ENCODE results near the gene EXOC1L. TPM values are rescaled to one million over a fixed set of nuclear protein-coding genes. Genes with fewer than 3 reads are reported as not detected.

EXOC1L gene
- total RNA-seq, 4 donors from 2014 or later, result not detected

DNA sequence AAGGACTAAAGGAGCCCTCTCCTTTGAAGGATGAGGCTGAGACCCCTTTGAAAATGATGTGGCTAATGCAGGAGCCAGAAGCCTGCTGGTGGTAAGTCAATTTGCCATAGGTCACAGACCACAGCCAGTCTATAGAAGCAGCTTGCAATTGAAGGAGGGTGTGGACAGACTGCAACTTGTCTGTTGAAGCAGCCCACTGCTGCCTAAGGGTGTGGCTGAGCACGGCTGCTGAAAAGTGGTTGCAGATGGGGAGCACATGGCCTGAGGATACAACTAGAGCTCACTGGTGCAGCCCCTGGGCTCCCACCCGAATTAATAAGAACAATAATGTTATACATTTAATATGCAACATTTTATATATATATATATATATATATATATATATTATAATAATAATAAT, 11.4 kb upstream of the EXOC1L start:
- no peak overlapping the region for H3K4me3 ChIP-seq (ENCODE audit: low read depth, poor library complexity, severe bottlenecking)
- no peak for DNase-seq (ENCODE audit: low spot score in 2 of 2)
- intact Hi-C loops (cut with DNase I; ENCODE audit: low total_unique reads), result no loop called here
- TF ChIP-seq POLR2A (IDR thresholded peaks at IDR 0.05), result no peak
- WGBS, 2 donors, result 8 to 21% methylated on average over 2 of the region's 2 CpGs

DNA sequence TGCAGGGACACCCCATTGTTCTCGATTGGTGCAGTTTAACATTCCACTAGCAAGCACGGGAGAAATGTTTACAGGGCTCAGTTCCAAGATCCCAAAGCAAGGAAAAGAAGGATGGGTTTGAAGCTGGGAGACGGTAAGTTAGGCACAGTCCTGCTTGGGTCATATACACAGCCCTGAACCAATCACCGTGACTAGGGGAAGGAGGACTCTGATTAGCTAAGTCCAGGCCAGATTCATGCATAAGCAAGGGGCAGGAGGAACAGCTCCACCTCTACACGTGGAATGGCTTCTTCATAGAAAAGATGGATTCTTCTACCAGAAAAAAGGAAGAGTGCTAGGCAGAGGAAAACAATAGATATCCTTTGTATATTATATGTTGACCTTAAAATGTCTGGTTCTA, 11.0 kb upstream of the EXOC1L start:
- intact Hi-C loops (cut with DNase I; ENCODE audit: low total_unique reads), result no loop called here

DNA sequence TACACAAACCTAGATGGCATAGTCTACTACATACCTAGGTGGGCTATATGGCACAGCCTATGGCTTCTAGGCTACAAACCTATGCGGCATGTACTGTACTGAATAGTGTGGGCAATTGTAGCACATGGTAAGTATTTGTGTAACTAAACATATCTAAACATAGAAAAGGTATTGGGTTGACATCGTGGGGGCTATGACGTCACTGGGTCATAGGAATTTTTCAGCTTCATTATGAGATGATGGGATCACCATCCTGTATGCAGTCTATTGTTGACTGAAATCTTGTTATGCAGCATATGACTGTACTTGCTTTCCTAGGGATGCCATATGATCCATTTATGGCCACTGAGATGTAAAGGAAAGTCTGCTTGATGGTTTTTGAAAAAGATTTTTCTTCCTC, 1.9 kb upstream of the EXOC1L start:
- WGBS, 2 donors, result 92 to 97% methylated on average over 3 of the region's 3 CpGs
- intact Hi-C loops (cut with DNase I; ENCODE audit: low total_unique reads), result no loop called here
- TF ChIP-seq, protein P1, sequence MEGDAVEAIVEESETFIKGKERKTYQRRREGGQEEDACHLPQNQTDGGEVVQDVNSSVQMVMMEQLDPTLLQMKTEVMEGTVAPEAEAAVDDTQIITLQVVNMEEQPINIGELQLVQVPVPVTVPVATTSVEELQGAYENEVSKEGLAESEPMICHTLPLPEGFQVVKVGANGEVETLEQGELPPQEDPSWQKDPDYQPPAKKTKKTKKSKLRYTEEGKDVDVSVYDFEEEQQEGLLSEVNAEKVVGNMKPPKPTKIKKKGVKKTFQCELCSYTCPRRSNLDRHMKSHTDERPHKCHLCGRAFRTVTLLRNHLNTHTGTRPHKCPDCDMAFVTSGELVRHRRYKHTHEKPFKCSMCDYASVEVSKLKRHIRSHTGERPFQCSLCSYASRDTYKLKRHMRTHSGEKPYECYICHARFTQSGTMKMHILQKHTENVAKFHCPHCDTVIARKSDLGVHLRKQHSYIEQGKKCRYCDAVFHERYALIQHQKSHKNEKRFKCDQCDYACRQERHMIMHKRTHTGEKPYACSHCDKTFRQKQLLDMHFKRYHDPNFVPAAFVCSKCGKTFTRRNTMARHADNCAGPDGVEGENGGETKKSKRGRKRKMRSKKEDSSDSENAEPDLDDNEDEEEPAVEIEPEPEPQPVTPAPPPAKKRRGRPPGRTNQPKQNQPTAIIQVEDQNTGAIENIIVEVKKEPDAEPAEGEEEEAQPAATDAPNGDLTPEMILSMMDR (IDR thresholded peaks at IDR 0.05), result no peak
- no peak for TF ChIP-seq POLR2A (IDR thresholded peaks at IDR 0.05)
- DNase-seq (ENCODE audit: low spot score in 2 of 2), result no peak
- H3K4me3 ChIP-seq (ENCODE audit: low read depth, poor library complexity, severe bottlenecking), result no peak overlapping the region

More for the DNA sequence above, 11.0 kb upstream of the EXOC1L start:
- H3K4me3 ChIP-seq (ENCODE audit: low read depth, poor library complexity, severe bottlenecking), result no peak overlapping the region
- WGBS, 2 donors, result 38 to 52% methylated on average over 5 of the region's 5 CpGs
- no peak for TF ChIP-seq POLR2A (IDR thresholded peaks at IDR 0.05)
- TF ChIP-seq, protein P1 (IDR thresholded peaks at IDR 0.05), result no peak
- DNase-seq (ENCODE audit: low spot score in 2 of 2), result no peak

DNA sequence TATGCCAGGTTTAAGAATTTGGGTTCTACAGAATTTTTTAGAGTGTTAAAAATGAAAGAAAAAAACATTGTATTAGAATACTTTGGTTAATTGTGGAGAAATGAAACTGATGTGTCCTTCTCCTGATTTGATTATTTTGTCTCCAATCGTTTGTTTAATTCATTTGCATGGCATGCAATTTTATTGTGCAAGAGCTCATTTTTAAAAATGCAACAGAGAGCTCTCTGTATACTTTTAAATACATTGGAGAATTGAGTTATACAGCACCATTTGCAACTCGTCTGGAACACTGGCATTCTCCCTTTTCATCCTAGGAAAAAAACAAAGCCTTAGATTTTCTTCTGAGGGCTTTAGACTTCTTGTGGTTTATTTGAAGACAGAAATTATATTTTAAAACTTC, 689 bp downstream of the EXOC1L start:
- DNase-seq (ENCODE audit: low spot score in 2 of 2), result no peak
- no peak for TF ChIP-seq POLR2A (IDR thresholded peaks at IDR 0.05)
- TF ChIP-seq, protein P1 (IDR thresholded peaks at IDR 0.05), result no peak
- intact Hi-C loops (cut with DNase I; ENCODE audit: low total_unique reads), result no loop called here
- no peak overlapping the region for H3K4me3 ChIP-seq (ENCODE audit: low read depth, poor library complexity, severe bottlenecking)
- 34 to 39% methylated on average over 2 of the region's 2 CpGs for WGBS, 2 donors

DNA sequence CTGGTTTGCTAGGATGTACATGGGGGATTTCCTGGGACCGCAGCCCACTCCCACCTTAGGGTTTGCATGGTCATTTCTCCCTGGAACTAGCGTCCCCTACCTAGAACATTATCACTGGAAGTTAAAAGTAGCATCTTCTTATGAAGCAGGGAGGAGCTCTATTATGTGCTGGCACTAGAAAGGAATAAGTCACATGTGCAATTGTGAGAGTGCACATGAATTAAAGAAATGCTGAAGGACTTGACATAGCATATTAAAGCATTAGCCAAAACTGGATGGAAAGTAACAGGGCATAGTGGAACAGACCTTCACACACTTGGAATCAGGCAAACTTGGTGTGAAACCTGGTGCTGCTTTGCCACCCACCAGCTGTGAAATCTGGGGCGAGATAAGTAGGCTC, 2.7 kb downstream of the EXOC1L start:
- 84 to 87% methylated on average over 3 of the region's 3 CpGs for WGBS, 2 donors
- DNase-seq (ENCODE audit: low spot score in 2 of 2), result no peak
- intact Hi-C loops (cut with DNase I; ENCODE audit: low total_unique reads), result no loop called here
- TF ChIP-seq, protein P1 (IDR thresholded peaks at IDR 0.05), result no peak
- TF ChIP-seq POLR2A (IDR thresholded peaks at IDR 0.05), result no peak
- H3K4me3 ChIP-seq (ENCODE audit: low read depth, poor library complexity, severe bottlenecking), result no peak overlapping the region

DNA sequence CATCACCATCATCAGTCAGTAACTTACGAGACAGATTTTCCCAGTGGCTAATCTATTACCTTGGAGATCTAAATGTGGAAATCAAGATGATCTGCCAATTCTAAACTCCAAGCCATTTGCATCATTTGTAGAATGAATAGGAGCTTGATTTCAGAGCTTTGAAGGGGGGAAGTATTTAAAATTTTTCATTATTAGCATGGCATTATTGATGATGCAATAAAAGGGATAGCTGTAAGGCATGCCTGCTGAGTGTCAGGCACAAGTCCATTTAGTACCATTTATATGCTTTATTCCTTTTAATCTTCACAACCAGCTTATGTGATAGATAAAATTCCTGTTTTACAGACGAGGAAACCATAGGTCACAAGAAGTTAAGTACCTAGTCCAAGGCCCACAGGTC, 5.3 kb downstream of the EXOC1L start:
- DNase-seq (ENCODE audit: low spot score in 2 of 2), result no peak
- intact Hi-C loops (cut with DNase I; ENCODE audit: low total_unique reads), result no loop called here
- no peak overlapping the region for H3K4me3 ChIP-seq (ENCODE audit: low read depth, poor library complexity, severe bottlenecking)
- 45 to 61% methylated on average over 2 of the region's 2 CpGs for WGBS, 2 donors
- no peak for TF ChIP-seq POLR2A (IDR thresholded peaks at IDR 0.05)
- TF ChIP-seq, protein P1 (IDR thresholded peaks at IDR 0.05), result no peak
